ENCODE data around the gene P4HA1. TPM values are rescaled to one million over a fixed set of nuclear protein-coding genes. Genes with fewer than 3 reads are reported as not detected.

Gene P4HA1
- total and polyA plus RNA-seq, 9 of the 15 experiments (the other 6 are each of a cell fraction or from before 2014, with no cell fraction given) = 20.2 to 177 (median 28.6) TPM

- ATAC-seq = no peak
- no peaks in the 10 kb centered on the region for H3K27me3 ChIP-seq (ENCODE audit: control insufficient read depth in 2 of 2, insufficient read depth in 2 of 2, low read length in 2 of 2)
- intact Hi-C loops (cut with micrococcal nuclease) = no loop called here
- H3K27ac ChIP-seq (ENCODE audit: extremely low read depth, low read depth, low read length) = no peak overlapping the region
- in situ Hi-C loops (cut with MboI) = no loop called here
- no peaks in the 10 kb centered on the region for H3K9me3 ChIP-seq (replicated peaks; ENCODE audit: control insufficient read depth, insufficient read depth, low read depth, low read length)
- H4K20me1 ChIP-seq (replicated peaks; ENCODE audit: control insufficient read depth, insufficient read depth, low read length) = peaks cover 16% of the 10 kb centered on the region; the same call in 1 of the 2 replicates
- H3K36me3 ChIP-seq (ENCODE audit: control insufficient read depth, insufficient read depth, low read length) = peaks cover 56% of the 10 kb centered on the region
- H3K4me2 ChIP-seq (ENCODE audit: insufficient read depth, low read length) = no peak overlapping the region
- ChIA-PET CTCF (ENCODE audit: low intra/inter-chr PET ratio) (no interaction called here), POLR2A (interaction anchor here (0.6 to 1.4 kb wide), 2 partner anchors 10 to 13 kb away, joined by 3 to 8 read pairs; no protein-coding TSS in a partner anchor)
- FAIRE-seq = no peak
- peaks cover 7% of the 10 kb centered on the region for H3K9me1 ChIP-seq (ENCODE audit: control insufficient read depth, insufficient read depth, low read length)
- H2AFZ ChIP-seq (ENCODE audit: low read depth, low read length) = no peak overlapping the region
- H3K79me2 ChIP-seq (ENCODE audit: control insufficient read depth, insufficient read depth, low read length) = peaks cover 28% of the 10 kb centered on the region; the same call in 2 of the 3 replicates
- no peak overlapping the region for H3K9ac ChIP-seq (ENCODE audit: insufficient read depth in 1 of 2, low read depth in 2 of 2, low read length in 2 of 2)
- 100% methylated on average over 1 of the region's 1 CpG for WGBS (ENCODE audit: insufficient coverage, low coverage, missing lambda C conversion rate)
- no TSS peak for BruUV-seq (replicated peaks)
- H3K4me1 ChIP-seq (replicated peaks in 1 of 2; ENCODE audit: control insufficient read depth in 2 of 2, insufficient read depth in 2 of 2, low read length in 2 of 2) = no peaks in the 10 kb centered on the region; a peak in 1 of 5 replicates
- H3K4me3 ChIP-seq = no peak overlapping the region
- DNase-seq (ENCODE audit: extremely low read depth in 1 of 4, low spot score in 3 of 4) = no peak
- TF ChIP-seq CBX8 (IDR thresholded peaks at IDR 0.05; ENCODE audit: borderline replicate concordance, extremely low read depth, low read depth, low read length, poor library complexity, severe bottlenecking) (no peak), ZNF584 (CRISPR knock-in tag; IDR thresholded peaks at IDR 0.05; ENCODE audit: low read depth) (no peak), NUFIP1 (IDR thresholded peaks at IDR 0.05; ENCODE audit: partially characterized antibody) (no peak), MAZ (CRISPR knock-in tag; conservative IDR thresholded peaks at IDR 0.05 in 1 of 2, IDR thresholded peaks at IDR 0.05 in 1 of 2) (no peak), ZNF696 (CRISPR knock-in tag; conservative IDR thresholded peaks at IDR 0.05) (no peak), POU5F1 (IDR thresholded peaks at IDR 0.05; ENCODE audit: borderline replicate concordance, low read depth, low read length, partially characterized antibody) (no peak), HINFP (tag; conservative IDR thresholded peaks at IDR 0.05; ENCODE audit: low read depth) (no peak)
Measured at GRCh38 chr10:73019100-73019499, 77.6 kb downstream of the P4HA1 start.
